Measurements from ENCODE around the gene NBL1.

NBL1 gene

GRCh38 chr1:19643602-19644394 lies at the start of gene NBL1:
NBL1 (plus strand) TSS chr1:19644311; CDS start chr1:19655031, 10,720 bp downstream.
- intact Hi-C loops (cut with DNase I): loop anchor here (10.0 kb wide), 1 partner anchor 49 kb away; a partner anchor contains a TSS
- peak in 9 of 10 donors; percentile 44 to 93 (median 58) for DNase-seq

- no peak for DNase-seq
- intact Hi-C loops (cut with DNase I): loop anchor here (5.0 to 10.0 kb wide), 2 partner anchors 49 to 109 kb away; partner anchors contain the start of genes CAPZB and NBL1
Observed at GRCh38 chr1:19596065-19596713, 47.9 kb upstream of the NBL1 start.

- intact Hi-C loops (cut with DNase I): loop anchor here (5.0 to 10.0 kb wide), 2 partner anchors 48 to 110 kb away; partner anchors contain the start of genes CAPZB and NBL1
- peak; percentile 88 to 99 (median 96) for DNase-seq
Observed at GRCh38 chr1:19596714-19597495, 47.2 kb upstream of the NBL1 start.

GRCh38 chr1:19597496-19598309 lies 46.4 kb upstream of the NBL1 start:
- intact Hi-C loops (cut with DNase I): loop anchor here (5.0 to 10.0 kb wide), 2 partner anchors 47 to 110 kb away; partner anchors contain the start of genes CAPZB and NBL1
- DNase-seq: no peak

- intact Hi-C loops (cut with DNase I): loop anchor here (5.0 to 10.0 kb wide), 2 partner anchors 45 to 113 kb away; partner anchors contain the start of genes CAPZB and NBL1
- DNase-seq: no peak
Observed at GRCh38 chr1:19599810-19600209, 44.3 kb upstream of the NBL1 start.

GRCh38 chr1:19602486-19602885 lies 41.6 kb upstream of the NBL1 start:
- intact Hi-C loops (cut with DNase I): no loop called here
- DNase-seq: no peak

- intact Hi-C loops (cut with DNase I): no loop called here
- no peak for DNase-seq
Observed at GRCh38 chr1:19605967-19606366, 38.1 kb upstream of the NBL1 start.

- intact Hi-C loops (cut with DNase I): no loop called here
- no peak for DNase-seq
Observed at GRCh38 chr1:19606817-19607642, 37.1 kb upstream of the NBL1 start.

GRCh38 chr1:19608232-19608631 lies 35.9 kb upstream of the NBL1 start:
- intact Hi-C loops (cut with DNase I): no loop called here
- DNase-seq: no peak

GRCh38 chr1:19610282-19610981 lies 33.7 kb upstream of the NBL1 start:
- intact Hi-C loops (cut with DNase I): no loop called here
- no peak for DNase-seq

GRCh38 chr1:19612530-19612929 lies 31.6 kb upstream of the NBL1 start:
- DNase-seq: no peak
- intact Hi-C loops (cut with DNase I): no loop called here

- DNase-seq: no peak
- intact Hi-C loops (cut with DNase I): no loop called here
Observed at GRCh38 chr1:19613171-19613703, 30.9 kb upstream of the NBL1 start.

GRCh38 chr1:19615438-19615837 lies 28.7 kb upstream of the NBL1 start:
- intact Hi-C loops (cut with DNase I): no loop called here
- DNase-seq: no peak

- DNase-seq: no peak
- intact Hi-C loops (cut with DNase I): no loop called here
Observed at GRCh38 chr1:19616489-19616888, 27.6 kb upstream of the NBL1 start.

GRCh38 chr1:19617376-19617775 lies 26.7 kb upstream of the NBL1 start:
- intact Hi-C loops (cut with DNase I): no loop called here
- DNase-seq: no peak

- DNase-seq: no peak
Observed at GRCh38 chr1:19618428-19618827, 25.7 kb upstream of the NBL1 start.

GRCh38 chr1:19619697-19620384 lies 24.3 kb upstream of the NBL1 start:
- intact Hi-C loops (cut with DNase I): no loop called here
- no peak for DNase-seq

More at GRCh38 chr1:19618428-19618827, 25.7 kb upstream of the NBL1 start:
- intact Hi-C loops (cut with DNase I): no loop called here

GRCh38 chr1:19620786-19621185 lies 23.3 kb upstream of the NBL1 start:
- DNase-seq: no peak
- intact Hi-C loops (cut with DNase I): no loop called here

Data from posterior cingulate gyrus (tissue), 11 donors.